Mammary epithelial cell (primary cell): ENCODE results near the gene GSG1L.
A peak's percentile ranks its signal among the peaks of the same experiment; 100 is the strongest.

Experiments used
- CTCF ChIP-seq, 2 donors: IDR thresholded peaks in 1 of 2; conservative IDR thresholded peaks in 1 of 2; 2 replicates each; pipeline ENCODE4 v1.5.1; 2011 to 2012; ENCODE audit warnings: inconsistent platforms in 2 of 2, low read length in 2 of 2, mild to moderate bottlenecking in 2 of 2, control low read depth in 1 of 2, low read depth in 1 of 2; ENCODE audit not compliant: insufficient read depth in 1 of 2; ENCODE audit errors: extremely low read depth in 1 of 2
- EZH2 ChIP-seq: IDR thresholded peaks from 2 replicates; pipeline ENCODE4 v1.6.1; 2012; ENCODE audit warnings: low read length, inconsistent platforms, borderline replicate concordance

DNA sequence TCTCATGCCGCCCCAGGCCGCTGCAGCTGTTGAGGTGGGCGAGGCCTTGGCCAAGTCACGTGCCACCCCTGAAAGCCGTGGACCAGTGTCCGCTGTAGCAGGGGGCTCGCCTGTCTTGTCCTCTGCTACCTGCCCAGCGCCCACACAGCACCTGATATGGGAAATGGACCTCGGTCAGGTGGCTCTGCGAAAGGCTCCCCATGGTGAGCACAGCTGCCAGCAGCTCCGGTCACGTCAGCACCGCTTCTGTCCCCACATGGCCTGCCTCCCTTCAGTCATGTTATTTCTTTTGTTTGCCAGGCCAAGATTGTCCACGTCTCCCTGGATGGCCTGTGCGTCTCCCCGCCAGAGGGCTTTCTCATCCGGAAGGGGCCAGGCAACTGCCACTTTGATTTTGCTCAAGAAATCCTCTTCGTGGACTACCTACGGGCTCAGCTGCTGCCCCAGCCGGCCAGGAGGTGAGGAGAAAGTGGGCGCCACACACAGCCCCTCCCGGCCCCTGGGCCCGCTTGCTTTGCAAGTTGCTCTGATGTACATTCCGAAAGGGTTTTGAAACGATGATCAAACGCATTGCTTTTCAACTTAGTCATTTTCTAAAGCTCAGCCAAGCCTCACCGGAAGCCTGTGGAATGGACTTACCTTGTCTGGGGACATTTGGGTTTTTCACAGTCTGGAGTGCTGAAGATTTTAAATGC is 293.8 kb downstream of the GSG1L start:
- TF ChIP-seq CTCF (conservative IDR thresholded peaks at IDR 0.05 in 1 of 2, IDR thresholded peaks at IDR 0.05 in 1 of 2; ENCODE audit: extremely low read depth in 1 of 2, insufficient read depth in 1 of 2, low read depth in 1 of 2, low read length in 2 of 2) (peak in 1 of 2 donors; percentile 7), EZH2 (no peak)
